HT-29 (cell line): ENCODE measurements around the gene NOTCH1. TPM values are rescaled to one million over a fixed set of nuclear protein-coding genes. Genes with fewer than 3 reads are reported as not detected.

Experiments used
- DNase-seq: peaks from one replicate; pipeline ENCODE4 v3.0.0-alpha.2; 2015; ENCODE audit warnings: low spot score
- total RNA-seq: library from RNA; depleted of rRNA; stranded (reverse); fragments of >200 nt; shearing (Covaris generic); gene quantifications from 2 replicates; pipeline ENCODE4 v1.2.3, GENCODE V29; 2014

Gene NOTCH1
- total RNA-seq, 1 experiment from 2014 or later = 57.7 TPM

DNA sequence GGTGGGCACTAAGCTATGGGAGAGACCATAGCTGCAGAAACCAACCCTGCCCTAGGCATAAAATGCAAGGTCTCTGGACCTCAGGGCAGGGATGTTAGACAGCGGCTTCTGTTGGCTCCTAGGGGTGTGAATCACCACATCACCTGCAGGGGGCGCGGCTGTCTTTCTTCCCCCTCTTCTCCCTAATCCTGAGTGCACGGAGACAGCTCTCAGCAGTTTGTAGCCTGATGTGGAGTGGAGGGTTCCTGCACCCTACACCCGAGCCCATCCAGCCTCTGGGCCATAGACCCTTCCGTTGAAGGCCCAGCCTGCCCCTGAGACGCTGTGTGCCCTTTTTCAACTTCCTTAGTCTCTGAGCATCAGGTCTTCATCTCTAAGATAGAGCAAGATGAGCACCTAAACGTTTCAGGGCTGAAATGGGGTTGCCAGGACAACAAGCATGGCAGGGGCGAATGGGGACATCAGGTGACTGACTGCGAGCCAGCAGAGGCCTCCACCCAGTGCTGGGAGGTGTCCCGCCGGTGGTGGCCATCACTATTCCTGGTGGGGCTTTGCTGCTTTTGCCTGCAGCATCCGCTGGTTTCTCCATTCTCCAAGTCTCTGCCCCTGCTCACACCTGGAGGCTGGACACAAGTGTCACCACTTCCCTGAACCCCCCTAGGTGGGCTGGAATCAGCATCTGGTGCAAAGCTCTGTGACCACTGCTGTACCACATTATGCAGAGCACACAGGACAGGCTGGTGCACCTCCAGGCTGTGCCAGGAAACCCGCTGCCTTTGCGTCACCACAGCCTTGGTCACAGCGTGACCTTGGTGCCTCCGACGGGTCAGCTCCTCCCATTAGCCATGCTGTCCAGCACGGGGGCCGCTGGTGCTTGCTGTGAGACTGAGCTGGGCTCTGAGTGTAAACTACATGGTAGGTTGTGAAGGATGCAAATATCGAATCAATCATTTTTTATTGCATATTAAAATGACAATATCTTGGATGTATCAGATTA, 60.5 kb downstream of the NOTCH1 start:
- peak; percentile 95 for DNase-seq

DNA sequence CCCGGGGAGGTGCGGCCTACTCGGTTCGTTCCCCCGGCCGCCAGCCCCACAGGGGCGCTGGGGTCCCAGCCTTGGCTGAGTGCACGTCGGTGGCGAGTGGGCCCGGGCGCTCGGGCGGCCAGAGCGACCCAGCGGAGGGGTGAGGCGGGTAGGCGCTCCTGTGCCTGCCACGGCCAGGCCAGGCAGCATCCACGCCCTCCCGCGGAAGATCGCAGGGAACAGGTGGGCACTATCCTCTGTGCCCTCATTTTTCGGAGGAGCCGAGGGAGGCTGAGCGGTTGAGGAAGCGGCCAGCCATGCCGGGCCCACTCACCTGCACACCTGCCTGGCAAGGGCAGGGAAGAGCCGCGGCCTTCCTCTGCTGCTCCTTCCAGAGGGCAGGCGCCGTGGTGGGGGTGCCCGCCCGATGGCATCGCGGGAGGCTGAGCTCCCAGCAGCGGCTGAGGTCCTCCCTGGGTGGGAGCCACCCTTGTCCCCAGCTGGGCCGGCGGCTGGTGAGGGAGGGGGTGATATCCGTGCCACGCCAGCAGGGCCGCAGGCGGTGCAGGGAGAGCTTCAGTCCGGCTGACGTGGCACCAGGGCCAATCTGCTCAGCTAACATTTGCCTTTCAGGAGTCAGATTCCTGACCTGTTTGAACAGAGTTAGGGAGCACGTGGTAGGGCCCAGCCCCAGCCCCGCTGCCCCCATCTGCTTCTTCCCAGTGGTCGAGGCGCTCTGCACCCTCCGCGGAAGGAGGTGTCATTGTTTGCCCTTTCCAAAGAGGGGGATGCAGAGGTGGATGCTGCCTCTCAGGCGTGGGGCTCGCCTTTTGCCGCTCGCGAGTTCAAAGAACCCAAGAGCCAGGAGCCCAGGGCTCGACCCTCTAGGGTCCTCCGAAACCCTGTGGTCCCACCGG, 61.4 kb downstream of the NOTCH1 start:
- peak; percentile 55 for DNase-seq

DNA sequence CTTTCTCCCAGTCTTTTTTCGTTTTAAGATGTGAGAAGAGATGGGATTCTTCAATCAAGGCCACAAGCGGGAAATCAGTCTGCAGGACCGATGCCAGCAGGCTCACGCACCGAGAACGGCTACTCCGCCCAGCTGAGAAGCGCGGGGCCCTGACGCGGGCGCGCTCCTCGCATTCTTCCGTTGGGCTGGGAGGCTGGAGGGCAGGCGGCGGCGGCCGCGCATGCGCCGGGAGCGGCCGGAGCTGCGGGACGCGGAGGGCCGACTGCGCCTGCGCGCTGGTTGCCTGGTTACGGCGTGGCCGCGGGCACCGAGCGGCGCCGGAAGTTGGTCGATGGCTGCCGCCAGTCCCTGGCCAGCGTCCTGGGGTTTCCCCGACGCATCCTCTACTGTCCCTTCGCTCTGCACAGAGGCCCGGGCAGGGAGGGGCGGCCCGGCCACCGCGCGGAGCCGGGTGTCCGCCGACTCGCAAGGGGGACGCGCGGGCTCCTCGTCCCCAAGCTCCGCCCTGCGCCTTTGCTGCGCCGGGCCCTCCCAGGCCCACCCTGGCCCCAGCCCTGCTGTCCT, 62.2 kb downstream of the NOTCH1 start:
- DNase-seq = peak; percentile 94

DNA sequence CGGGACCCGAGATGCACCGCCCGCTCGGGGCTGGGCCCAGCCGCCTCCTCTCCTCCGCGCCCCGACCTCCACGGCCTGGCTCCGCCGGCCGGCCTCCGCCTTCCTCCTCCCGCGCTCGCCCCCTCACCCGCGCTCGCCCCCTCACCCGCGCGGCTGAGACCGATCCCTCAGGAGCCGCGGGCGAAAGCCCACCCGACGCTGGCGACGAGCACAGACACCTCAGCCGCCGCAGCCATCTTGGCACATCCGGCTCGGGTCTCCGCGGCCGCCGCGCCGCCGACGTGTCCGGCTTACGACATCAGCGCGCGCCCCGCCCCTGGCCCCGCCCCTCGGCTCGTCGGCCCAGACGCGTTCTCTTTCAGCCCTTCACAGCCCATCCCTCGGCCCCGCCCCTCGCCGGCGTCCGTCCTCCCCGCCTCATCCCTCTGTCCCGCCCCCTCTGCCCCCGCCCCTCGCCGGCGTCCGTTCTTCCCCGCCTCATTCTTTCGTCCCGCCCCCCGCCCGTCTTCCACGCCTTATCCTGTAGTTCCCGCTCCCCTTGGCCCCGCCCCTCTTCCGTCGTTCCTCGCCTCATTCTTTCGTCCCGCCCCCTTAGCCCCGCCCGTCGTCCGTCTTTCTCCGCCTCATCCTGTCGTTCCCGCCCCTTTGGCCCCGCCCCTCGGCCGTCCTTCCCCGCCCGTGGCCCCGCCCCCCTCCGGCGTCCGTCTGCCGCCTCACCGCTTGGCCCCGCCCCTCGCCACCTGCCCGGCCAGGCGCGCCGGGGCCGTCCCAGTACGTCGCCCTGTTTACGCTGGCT, 62.9 kb downstream of the NOTCH1 start, which contains the start of gene SEC16A:
TSS of gene SEC16A (minus strand) at position 248 of the 796 bp plus-strand sequence. CDS start 5,425 bp downstream, outside the sequence.
- DNase-seq = peak; percentile 99

DNA sequence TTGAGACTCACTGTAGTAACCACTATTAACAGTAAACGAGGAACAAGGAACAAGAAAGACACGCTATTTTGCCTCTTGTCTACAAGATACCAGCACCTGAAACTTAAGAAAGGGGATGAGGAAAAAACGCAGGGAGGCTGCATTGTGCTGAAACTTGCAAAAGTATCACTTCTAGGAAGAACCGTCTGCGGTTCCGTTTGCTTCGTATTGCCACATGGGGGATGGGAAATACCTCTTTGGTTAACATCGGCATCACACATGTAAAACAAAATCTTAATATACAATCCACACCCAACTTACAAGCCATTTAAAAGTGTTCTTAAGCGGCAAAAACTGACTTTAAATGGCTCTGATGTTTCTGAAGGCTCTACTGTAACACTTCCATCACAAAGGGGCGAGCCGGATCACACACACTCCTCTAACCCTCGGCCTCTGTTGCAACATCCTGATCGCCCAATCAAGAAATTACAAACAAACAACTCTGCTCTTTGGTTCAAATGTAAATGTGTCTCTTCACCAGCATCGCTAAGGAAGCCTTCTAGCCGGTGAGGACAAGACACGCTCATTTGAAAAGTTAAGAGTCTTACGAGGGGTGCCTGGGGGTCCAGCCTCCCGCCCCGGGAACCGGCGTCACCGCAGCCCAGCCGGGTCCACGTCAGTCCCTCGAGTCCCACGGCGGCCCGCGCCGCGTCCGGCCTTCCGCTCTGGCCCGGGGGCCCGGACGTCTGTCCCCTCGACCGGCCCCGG, 63.6 kb downstream of the NOTCH1 start:
- peak; percentile 58 for DNase-seq

DNA sequence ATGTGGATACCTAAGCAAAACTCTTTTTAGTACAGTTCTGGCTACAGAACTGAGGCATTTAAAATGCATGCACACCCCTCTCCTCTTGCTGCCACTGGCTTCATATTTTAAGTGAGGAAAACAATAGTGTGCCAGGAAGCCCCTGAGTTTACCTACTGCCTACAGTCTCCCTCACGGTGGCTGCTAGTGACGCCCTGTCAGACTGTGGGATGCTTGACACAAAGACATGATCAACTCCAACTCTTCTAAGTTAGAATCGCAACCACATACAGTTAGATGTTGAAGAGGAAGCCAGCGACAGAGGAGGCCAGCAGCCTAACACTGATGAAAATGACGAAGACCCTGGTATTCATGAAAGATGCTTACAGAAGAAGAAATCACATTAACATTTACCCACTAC, 64.3 kb downstream of the NOTCH1 start:
- no peak for DNase-seq

DNA sequence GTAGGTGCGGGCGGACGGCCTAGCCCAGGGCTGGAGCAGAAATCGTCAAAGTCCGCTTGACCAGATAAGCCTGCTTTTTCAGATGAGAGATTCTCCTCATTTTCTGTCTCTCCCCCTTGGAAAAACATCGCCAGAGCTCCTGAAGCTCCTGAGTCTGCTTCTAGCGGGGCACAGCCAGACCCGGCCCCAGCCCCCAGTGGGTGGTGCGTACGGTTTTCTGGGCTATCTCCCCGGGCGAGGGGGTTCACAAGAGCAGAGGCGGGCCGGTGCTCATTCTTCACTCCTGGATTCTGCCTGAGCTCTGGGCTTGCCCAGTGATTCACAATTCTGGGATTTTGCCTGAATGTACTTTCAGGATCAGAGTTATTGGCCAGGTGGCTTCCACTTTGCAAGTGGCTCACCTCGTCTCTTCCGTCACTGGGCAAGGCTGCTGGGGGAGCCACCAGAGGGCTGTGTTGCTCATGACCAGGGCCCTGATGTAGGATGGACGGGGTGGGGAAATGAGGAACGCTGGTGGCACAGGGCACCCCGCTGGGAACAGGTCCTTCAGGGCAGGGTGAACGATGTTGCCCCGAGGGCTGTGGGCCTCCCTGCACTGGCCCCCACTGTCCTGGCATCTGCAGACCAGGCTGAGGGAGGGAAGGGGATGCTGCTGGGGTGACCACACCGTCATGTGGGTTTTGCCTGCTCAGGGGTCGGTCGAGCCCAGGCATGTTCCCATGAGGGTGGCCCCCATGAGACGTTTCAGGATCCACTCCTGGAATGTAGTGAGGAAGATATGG, 69.3 kb downstream of the NOTCH1 start:
- DNase-seq = no peak

DNA sequence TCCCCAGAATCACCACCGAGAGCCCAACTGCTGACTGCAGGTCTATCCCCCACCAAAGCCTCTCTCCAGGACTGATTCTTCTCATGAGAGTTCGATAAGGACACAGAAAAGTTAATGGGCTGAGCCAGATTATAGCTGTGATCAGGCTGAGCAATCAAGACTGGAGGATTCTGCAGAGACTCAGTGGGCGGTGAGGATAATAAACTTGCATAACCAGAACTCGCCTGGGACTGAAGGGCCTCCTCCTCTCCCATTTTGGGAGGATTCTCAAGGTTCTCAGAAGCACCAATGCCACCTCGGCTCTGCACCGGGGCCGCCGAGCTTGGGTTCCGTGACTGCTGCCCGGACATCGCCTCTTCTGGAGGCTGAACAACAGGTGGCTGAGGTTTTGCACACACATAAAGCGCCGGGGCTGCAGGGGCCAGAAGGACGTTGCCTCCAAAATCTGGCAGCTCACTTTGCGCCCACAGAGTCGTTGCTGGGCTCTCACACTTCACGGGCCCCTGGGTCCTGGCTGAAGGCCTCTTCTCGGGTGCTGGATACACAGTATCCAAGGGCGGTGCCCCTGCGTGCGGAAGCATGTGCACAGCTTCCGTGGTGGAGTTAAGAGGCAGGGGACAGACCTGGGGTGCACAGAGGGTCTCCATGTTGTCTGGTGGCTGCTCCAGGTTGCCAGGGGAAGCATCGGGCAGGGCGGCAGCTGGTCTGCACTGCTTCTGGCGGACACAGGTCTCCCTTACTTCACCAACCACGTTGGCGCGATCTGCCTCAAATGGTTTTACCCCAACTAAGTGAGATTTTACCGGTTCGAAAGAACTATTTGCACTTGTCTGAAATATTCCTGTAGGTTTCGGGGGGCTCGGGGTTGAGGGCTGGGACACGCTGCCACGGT, 70.6 kb downstream of the NOTCH1 start:
- no peak for DNase-seq

DNA sequence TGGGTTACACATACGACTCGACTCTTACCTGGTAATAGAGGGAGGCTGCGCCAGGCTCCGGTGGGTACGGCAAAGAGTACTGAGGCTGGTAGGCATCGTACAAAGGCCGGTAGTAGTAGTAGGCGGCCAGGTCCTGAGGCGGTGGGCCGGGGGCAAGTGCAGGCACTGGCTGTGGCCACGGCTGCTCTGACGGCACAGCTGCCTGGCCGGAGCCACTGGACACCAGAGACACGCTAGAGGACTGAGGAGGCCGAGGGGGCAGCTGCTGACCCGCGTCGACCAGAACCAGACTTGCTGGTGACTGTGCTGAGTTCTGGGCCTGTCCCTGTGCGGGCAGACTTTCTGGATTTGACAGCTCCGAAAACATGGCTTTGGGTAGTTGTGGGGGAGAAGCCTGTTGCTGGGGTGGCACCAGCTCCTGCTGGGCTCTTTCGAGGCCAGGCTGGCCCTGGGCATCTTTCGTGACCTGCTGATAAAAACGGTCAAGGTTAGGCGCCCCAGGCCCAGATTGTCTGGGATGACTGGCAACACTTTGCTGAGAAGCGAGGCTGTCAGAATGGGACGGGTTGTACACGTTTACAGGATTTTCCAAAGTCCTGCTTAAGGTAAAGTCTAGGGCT, 71.7 kb downstream of the NOTCH1 start:
- no peak for DNase-seq

DNA sequence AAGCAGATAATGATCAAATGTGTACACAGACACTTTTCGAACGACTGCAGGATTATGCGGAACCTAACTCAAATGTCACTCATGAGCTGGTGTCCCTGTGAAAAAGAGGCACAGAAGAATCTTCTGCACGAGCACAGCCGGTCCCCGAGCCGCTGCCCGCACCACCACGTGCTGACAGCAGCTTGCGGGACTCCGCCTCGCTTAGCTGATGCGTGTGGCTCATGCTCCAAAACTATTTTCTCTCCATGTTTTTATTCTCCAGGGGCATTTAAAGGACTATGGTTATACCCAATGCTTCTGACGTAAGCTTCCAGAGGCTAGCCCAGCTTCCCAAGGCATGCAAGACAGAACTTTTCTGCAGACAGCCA, 72.5 kb downstream of the NOTCH1 start:
- no peak for DNase-seq

DNA sequence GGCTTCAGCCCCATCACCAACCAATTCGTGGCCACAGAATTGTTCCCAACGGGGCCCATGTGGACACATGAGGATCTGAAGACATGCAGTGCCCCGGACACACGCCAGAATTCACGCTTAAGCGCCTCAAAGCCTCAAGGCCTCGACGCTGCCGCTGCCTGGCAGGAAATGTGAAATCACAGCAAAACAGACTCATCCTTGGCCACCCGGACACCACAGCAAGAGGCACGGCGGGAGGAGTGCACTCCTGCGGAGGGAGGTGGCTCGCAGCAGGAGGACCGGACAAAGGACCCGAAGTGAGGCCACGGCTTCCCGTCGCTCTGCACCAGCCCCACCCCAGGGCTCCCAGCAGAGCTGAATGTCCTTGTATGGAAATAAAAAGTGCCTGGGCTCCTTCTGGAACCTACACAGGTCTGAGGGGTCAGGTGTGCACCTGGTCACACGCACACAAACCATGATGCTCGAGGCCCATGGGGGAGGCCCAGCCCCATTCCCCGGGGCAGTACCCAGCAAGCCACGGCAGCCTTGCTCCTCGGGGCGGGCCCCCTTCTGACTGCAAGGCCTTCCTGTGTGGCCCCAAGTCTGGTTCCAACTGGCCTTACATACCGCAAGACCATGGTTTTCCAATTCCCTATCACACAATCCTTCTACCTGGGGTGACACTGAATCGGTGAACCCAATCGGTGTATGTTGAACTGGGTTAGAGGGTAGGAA, 73.1 kb downstream of the NOTCH1 start:
- no peak for DNase-seq

DNA sequence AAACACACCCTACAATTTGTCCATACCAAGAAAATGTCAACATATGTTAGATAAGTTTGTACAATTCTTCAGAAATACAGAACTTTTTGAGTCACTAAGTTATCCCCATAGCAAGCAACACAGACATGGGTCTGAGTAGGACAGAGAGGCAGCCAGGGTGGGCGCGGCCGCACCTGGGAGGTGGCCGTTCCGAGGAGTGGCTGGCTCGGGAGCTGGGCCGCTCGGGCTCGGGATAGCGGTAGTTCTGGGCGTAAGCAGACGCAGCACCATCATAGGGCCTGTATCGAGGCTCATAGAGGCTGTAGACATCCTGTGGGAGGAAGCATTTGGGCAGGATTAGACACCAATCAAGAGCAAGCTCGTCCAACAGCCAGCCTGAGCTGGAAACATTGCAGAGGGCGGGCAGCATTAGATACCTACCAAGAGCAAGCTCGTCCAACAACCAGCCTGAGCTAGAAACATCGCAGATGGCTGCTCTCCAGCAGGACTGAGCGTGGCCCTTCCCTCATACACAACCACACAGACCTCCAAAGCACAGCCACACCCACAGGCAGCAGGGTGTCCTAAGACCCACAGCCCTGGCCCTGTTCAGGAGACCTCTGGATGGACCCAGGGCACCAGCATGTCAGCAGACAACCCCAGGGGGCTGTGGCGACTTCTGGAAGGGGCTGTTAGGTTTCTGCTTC, 73.9 kb downstream of the NOTCH1 start:
- DNase-seq = no peak

DNA sequence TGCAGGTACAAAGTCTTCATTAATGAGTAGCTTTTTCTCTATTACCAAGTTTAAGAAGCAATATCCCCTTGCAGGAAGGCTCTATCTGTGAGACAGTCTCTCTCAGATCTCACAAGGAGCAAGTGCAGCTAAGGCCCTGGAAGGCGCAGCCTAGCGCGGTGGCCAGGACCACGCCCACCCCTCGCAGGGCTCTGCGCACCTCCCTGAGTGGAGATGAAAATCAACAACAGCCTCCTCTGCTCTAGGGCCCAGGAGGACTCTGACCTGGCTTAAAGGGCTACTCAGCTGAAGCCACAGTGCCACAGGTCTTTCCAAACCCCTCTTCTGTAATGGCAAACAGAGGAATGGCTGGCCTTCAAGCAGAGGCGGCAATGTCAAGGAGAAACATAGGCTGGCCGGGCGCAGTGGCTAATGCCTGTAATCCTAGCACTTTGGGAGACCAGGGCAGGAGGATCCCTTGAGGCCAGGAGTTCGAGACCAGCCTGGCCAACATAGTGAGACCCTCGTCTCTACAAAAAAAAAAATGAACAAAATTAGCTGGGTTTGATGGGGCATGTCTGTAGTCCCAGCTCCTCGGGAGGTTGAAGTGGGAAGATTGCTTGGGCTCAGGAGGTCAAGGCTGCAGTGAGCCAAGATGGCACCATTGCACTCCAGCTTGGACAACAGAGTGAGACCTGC, 74.9 kb downstream of the NOTCH1 start:
- DNase-seq = no peak

DNA sequence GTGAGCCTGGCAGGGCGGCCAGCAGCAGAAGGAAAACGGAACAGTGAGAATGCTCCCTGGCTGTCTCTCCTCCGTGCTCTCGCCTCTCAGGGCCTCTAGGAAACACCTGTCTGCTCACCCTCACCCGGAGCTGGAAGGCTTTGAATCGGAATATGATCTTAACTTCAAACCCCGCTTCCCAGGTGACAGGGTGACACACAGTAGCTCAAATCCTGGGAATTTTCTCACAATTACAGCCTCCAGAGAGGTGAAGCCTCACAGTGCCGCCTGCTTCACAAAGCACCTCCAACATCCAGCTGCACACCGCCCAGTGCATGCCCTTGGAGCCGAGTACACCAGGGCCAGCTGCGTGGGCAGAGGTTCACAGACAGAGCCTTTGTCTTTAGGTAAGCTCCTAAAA, 75.5 kb downstream of the NOTCH1 start:
- no peak for DNase-seq

DNA sequence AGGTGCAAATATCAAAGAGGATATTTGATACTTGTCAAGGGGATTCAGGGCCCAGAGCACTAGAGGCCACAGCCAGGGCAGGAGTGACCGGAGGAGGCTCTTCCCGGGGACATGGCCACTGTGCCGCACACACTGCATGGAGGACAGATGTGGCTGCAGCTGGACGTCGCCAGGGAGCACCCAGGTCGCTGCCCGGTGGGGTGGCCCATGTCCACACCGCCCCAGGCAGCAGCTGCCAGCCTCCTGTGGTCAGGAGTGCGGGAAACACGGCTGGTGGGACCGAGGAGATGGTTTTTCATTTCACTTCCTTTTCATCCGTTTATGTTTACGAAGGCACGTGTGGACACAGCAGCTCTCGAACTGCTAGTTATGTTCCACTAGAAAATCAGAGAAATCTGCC, 78.1 kb downstream of the NOTCH1 start:
- DNase-seq = no peak

DNA sequence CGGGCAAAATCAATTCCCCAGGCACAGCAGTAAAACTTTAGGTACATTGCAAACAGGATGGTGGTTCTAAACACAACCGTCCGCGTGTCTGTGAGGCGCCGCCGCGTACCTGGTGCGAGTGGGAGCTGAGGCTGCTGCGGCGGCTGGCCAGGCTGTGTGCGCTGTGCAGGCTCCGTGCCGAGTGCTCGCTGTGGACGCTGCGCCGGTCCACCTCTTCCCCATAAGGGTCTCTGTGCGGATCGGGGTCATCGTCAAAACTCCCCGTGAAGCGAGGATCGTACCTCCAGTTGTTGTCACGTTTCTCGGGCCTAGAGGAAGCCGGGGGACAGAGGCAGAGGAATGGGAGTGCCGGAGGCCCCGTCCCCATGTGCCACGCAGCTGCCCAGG, 79.7 kb downstream of the NOTCH1 start:
- no peak for DNase-seq
